ENCODE measurements around the gene INPP5A. TPM values are rescaled to one million over a fixed set of nuclear protein-coding genes. Genes with fewer than 3 reads are reported as not detected.
"Not testable (repeated sequence)": the region's sequence is repeated elsewhere in the genome, so short reads cannot be mapped to it uniquely, and the experiment has no call there.

INPP5A gene
- polyA plus RNA-seq, 1 donor: 51.2 TPM

- DNase-seq (ENCODE audit: low read depth): no peak
These were observed 246.6 kb downstream of the INPP5A start for GRCh38 chr10:132783940-132784865.

- no peak for DNase-seq (ENCODE audit: low read depth)
These were observed 247.5 kb downstream of the INPP5A start for GRCh38 chr10:132784866-132785722.

DNA sequence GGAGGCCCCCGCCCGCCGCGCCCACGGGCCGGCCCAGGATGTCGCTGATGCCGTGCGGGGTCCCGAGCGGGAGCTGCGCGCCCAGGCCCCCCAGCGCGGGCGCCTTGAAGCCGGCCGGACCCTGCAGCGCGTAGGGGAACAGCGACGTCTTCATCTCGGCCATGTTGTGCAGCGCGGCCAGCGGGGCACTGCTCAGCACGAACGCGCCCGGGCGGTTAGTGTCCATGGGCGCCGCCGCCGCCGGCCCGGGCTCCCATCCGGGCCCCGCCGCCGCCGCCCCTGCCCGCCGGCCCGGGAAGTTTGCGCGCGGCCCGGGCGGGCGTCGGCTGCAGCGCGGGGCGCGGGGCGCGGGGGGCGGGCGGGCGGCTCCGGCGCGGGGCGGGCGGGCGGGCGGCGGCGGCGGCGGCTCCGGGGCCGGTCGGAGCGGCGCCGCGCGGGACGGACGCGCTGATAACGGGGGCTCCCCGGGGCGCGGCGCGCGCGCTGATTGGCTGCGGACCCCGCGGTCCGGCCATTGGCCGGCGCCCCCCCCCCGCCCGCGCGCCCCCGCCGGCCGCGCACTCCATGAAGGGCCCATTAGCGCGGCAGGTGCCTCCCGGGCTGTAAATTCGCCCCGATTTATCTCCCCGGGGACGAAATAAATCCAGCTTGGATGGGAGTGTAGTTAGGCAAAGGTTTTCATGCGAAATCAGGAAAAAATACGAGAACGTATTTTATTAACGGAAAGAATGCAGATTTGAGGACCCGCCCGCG lies 248.3 kb downstream of the INPP5A start, which contains the start of gene NKX6-2:
TSS of gene NKX6-2 (minus strand) at position 425 of the 753 bp plus-strand sequence. CDS start at position 226, 199 bp downstream.
- no peak for DNase-seq (ENCODE audit: low read depth)

- DNase-seq (ENCODE audit: low read depth): no peak
These were observed 248.9 kb downstream of the INPP5A start for GRCh38 chr10:132786476-132786883.

DNA sequence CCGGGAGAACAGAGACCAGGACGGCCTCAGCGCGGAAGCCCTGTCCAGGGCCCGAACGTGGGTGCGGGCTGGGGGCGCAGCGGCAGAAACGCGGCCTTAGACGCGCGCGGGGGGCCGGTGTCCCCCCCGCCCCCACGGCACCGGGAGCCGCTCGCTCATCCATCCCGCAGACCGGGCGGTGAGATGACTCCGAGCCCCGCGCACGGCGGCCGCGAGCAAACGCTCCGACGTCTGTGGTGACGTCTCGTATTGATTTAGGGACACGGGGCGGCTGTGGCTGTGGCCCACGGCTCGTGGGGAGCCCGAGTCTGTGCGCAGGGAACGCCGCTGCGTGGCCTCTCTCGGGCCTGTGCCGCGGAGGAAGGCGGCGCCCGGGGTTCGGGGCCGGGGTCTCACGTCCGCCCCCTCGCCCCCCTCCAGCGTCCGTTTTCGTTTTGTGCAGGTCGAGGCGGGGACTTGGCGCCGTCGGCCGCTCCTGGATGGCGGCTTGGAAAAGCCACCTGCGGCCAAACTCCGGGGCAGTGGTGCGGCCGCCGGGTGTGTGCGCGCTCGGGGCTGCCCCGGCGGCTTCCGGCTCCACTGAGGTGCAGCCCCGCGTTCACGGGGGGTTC lies 249.4 kb downstream of the INPP5A start:
- no peak for DNase-seq (ENCODE audit: low read depth)

DNA sequence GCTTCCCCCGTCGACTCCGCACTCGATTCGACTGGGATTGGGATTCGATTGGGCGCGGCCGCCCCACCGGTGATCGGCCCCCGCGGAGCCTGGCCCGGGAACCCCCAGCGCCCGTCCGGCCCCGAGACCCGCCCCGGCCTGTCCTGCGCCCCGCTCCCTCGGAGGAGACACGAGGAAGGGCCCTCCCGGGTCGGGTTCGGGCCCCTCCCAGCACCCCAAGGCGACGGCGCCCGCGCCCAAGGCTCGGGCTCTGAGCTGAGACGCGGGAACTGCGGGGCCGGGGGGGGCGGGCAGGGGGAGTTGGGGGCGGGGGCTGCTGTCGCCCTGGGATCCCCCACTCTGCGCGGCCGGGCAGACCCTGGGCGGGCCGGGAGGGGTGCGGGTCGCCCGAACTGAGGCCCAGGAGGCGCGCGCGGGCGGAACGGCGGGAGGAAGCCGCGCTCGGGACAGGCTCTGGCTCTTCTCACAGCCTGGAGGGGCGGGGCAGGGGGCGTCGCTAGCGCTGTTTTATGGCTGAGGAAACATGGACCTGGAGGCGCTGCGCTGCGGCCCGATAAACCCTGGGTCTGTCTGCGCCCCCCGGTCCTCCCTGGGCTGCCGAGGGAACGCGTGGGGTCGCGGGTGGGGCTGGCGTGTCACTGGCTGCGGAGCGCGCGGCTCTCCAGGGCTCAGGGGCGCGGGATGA lies 250.1 kb downstream of the INPP5A start:
- DNase-seq (ENCODE audit: low read depth): no peak

- DNase-seq (ENCODE audit: low read depth): no peak
These were observed 250.7 kb downstream of the INPP5A start for GRCh38 chr10:132788180-132788830.

GRCh38 chr10:132788831-132789219 lies 251.2 kb downstream of the INPP5A start:
- no peak for DNase-seq (ENCODE audit: low read depth)

- DNase-seq (ENCODE audit: low read depth): no peak
These were observed 252.1 kb downstream of the INPP5A start for GRCh38 chr10:132789659-132790148.

DNA sequence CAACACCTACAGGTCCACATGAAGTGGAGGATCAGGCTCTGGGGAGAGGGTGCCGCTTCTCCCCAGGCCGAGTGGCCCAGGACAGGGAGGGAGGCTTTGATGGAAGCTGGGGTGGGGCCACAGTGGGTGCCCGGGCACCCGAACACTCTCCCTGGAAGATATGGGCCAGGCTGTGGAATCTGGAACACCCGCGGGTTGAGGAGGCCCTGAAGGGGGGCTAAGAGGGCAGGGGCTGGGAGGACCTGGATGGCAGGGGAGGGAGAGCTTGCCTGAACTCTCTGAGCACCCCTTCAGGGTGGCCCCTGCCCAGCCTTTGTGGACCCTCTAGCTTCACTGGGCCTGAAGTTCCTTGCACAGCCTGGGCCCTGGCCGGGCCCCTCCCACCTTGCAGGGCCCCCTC lies 252.9 kb downstream of the INPP5A start:
- DNase-seq (ENCODE audit: low read depth): no peak

DNA sequence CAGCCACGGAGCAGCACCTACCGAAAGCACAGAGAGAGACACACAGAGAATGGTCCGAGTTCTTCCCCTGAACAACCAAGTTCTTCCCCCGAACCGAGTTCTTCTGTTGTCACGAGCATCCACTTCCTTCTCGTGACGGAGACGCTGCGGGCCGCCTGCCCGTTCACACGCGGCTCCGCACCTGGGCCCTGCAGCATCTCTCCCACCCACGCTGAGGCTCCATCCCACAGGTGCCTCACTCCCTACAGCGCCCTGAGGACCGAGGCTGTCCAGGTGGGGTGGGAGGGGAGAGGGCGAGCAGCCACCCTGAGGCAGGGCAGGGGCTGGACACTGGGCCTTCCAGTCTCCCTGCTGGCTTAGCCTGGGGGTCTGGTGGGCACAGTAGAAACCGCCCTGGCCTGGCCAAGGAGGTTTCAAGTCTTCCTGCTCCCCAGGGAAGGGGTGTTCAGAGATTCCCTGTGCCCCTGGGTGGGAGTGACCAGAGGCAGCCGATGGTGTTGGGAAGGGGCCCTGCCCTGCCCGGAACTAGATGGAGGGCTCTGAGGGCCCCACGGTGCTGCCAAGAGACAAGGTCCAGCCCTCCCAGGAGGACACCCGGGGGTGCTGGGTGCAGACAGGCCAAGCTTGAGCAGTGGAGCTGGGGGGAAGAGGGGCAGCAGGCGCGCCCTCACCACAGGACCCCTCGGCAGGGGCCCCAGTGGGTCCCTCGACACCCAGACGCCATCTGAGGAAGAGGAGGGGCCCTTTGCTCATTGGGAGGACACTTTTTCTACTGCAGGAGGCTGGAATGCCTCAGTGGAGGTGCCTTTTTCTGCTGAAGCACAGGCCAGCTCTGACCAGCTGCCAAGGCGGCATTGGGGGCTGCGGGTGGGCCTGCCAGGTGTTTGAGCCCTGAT lies 253.6 kb downstream of the INPP5A start:
- no peak for DNase-seq (ENCODE audit: low read depth)

DNA sequence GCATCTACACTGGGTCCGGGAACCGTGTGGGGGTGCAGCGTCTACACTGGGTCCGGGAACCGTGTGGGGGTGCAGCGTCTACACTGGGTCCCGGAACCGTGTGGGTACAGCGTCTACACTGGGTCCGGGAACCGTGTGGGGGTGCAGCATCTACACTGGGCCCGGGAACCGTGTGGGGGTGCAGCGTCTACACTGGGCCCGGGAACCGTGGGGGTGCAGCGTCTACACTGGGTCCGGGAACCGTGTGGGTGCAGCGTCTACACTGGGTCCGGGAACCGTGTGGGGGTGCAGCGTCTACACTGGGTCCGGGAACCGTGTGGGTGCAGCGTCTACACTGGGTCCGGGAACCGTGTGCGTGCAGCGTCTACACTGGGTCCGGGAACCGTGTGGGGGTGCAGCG lies 254.5 kb downstream of the INPP5A start:
- DNase-seq (ENCODE audit: low read depth): not testable (repeated sequence)

DNA sequence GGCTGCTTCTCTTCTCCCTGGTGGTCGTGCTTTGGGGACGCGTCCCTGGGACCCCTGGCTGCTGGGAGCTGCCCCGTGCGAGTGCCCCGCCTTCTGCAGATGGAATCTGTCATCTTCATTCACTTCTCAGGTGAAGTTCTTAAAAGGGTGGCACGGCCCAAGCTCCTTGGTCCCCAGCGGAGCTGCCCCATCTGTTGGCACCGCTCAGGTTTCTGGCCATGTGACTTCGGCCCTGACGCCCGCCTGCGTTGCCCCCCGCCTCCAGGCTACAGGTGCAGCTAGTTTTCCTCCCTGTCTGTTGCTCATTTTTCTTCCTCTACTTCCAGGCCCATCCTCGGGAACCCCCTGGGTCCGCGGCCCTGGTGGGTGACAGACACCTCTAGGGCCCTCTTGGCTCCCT lies 255.2 kb downstream of the INPP5A start:
- DNase-seq (ENCODE audit: low read depth): no peak

DNA sequence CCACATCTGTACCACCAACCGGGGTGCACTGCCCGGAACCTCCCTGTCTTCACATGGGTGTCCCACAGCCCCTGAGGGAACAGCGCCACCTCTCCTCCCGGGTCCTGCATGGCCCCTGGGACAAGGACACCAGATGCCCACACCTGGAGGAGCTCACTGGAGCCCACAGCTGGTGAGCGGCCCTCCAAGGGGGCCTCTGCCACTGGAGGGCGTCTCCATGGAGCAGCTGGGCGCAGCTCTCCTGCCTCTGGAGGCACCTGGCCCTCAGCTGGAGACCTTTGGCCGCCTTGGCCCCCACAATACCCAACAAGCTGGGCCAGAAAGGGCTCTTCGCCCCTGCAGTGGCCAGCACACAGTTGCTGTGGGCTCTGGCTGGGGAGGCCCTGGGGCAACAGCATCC lies 255.6 kb downstream of the INPP5A start:
- no peak for DNase-seq (ENCODE audit: low read depth)

GRCh38 chr10:132793871-132794849 lies 256.6 kb downstream of the INPP5A start:
- no peak for DNase-seq (ENCODE audit: low read depth)

DNA sequence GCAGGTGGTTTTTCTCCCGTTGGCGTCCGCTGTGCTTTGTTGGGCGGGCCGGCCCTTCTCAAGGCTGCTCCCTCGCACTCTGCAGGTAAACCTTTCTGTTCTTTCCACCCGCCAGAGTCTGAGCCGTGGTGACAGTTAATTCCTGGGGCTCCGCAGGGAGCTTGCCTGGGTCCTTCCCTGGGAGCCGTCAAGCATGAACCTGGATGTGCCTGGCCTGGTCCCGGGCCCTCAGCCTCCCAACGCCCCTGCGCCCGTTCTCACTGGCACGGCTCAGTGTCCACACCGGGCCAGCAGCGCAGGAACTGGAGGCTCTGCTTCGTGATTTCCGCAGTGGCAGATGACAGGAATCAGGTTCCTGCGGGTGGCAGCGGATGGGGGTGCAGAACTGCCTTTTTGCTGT lies 259.3 kb downstream of the INPP5A start:
- no peak for DNase-seq (ENCODE audit: low read depth)

- DNase-seq (ENCODE audit: low read depth): not testable (repeated sequence)
These were observed 260.4 kb downstream of the INPP5A start for GRCh38 chr10:132797986-132798385.

DNA sequence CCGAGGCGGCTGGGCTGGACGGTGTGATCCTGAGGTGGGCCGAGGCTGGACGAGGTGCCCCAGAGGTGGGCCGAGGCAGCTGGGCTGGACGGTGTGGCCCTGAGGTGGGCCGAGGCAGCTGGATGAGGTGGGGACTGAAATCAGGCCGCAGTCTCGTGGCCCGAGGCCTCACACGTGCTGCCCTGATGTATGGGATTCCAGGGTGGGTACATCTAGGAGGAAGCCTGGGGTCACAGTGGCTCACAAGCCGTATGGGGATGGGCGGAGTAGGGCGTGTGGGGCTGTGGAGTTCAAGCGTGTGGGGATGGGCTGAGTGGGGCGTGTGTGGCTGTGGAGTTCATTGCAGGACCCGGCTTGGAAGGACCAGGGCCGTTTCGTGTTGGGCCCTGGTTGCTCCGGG lies 260.8 kb downstream of the INPP5A start:
- no peak for DNase-seq (ENCODE audit: low read depth)
